RWPE1 (cell line): ENCODE data around the gene RETNLB.

Experiments
- CTCF ChIA-PET: fragments of 350-600 bp; sonication (Branson Sonifier 250); formaldehyde crosslinking; extraction: SDS; loops from one replicate; lab custom pipeline; 2021; lab: Yijun Ruan, JAX
- POLR2A ChIA-PET: fragments of 400-600 bp; formaldehyde crosslinking; extraction: SDS; loops from one replicate; lab custom pipeline; 2020; ENCODE audit warnings: antibody characterized with exemption; ENCODE audit not compliant: low non-redundant PET; lab: Yijun Ruan, JAX
- DNase-seq: peaks from one replicate; pipeline ENCODE4 v3.0.0; 2012; ENCODE audit warnings: low spot score
- H3K27ac ChIP-seq: fragments of 450-650 bp; 2 replicates; pipeline ENCODE4 v1.5.1; 2017
- TF ChIP-seq, protein P1 (sequence below): fragments of 450-650 bp; conservative IDR thresholded peaks from 2 replicates; pipeline ENCODE4 v1.5.1; 2017; ENCODE audit warnings: low read depth, mild to moderate bottlenecking

The RETNLB gene

DNA sequence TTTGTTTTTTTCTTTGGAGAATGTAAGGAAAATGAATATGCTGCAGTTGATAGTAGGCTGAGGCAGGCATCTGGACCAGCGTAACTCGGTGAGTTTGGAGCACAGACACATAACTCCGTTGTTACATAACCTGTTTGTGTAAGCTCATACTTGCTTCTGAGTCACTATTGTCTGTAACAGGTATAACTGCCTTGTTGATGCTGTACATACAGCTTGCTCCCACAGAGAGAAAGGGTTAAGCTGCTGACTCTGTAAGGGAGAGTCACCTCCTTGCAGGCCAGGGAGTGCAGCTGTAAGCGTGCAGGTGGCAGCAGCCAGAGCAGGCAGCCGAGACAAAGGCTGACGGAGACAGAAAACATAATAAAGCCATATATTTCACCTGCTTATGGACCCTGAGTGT, 20.4 kb downstream of the RETNLB start:
- POLR2A ChIA-PET = no interaction called here
- TF ChIP-seq, protein P1, sequence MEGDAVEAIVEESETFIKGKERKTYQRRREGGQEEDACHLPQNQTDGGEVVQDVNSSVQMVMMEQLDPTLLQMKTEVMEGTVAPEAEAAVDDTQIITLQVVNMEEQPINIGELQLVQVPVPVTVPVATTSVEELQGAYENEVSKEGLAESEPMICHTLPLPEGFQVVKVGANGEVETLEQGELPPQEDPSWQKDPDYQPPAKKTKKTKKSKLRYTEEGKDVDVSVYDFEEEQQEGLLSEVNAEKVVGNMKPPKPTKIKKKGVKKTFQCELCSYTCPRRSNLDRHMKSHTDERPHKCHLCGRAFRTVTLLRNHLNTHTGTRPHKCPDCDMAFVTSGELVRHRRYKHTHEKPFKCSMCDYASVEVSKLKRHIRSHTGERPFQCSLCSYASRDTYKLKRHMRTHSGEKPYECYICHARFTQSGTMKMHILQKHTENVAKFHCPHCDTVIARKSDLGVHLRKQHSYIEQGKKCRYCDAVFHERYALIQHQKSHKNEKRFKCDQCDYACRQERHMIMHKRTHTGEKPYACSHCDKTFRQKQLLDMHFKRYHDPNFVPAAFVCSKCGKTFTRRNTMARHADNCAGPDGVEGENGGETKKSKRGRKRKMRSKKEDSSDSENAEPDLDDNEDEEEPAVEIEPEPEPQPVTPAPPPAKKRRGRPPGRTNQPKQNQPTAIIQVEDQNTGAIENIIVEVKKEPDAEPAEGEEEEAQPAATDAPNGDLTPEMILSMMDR = no peak

DNA sequence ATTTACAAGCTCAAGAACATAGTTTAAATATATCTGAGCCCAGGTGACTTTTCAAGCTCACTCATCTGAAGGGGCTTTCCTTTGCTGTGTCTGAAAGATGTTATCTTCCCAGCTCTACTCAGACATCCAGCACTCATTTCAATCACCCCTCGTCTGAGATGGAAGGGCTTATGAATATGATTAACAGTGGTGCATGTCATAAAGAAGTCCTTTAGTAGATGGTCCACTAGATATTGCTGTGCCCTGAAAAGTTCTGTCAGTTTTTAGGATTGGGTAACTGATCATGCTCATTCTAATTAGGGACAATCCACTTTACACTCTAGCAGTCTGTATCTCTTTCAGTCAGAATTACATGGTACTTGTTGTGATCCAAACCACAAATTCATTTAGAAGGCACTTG, 28.3 kb downstream of the RETNLB start:
- ChIA-PET POLR2A (no interaction called here), CTCF (no interaction called here)

More for the DNA sequence above, 20.4 kb downstream of the RETNLB start:
- peak; percentile 7 for DNase-seq
- CTCF ChIA-PET = no interaction called here
- no peak overlapping the region for H3K27ac ChIP-seq

DNA sequence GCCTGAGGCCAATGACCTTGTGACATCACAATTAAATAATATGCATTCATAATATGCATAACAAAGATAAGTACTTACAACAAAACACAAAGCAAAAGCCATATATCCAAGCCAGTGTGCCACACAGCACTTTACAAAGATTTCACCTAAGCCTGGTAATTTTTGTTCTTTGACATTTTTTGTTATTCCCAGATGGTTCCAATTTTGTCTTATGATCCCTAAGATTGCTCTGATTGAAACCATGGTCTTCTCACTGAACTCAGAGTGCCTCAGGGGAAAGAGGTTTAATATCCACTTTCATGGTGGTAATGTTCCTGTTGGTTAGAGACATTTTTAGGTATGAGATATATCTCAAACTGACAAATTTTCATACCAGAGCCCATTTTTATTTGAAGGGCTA, 29.1 kb downstream of the RETNLB start:
- TF ChIP-seq, protein P1 = no peak
- CTCF ChIA-PET = interaction anchor here (0.6 kb wide), 1 partner anchor 818 kb away, joined by 4 read pairs; no protein-coding TSS in a partner anchor
- H3K27ac ChIP-seq = no peak overlapping the region
- no peak for DNase-seq
- POLR2A ChIA-PET = no interaction called here

More for the DNA sequence above, 28.3 kb downstream of the RETNLB start:
- H3K27ac ChIP-seq = no peak overlapping the region
- TF ChIP-seq, protein P1 = no peak
- no peak for DNase-seq

DNA sequence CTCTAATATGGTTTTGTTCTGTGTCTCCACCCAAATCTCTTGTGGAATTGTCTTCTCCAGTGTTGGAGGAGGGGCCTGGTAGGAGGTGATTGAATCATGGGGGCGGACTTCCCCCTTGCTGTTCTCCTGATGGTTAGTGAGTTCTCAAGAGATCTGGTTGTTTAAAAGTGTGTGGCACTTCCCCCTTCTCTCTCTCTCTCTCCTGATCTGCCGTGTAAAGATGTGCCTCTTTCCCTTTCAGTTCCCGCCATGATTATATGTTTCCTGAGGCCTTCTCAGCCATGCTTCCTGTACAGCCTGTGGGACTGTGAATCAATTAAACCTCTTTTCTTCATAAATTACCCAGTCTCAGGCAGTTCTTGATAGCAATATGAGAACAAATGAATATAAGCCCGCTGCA, 33.1 kb downstream of the RETNLB start:
- TF ChIP-seq, protein P1 = no peak
- CTCF ChIA-PET = no interaction called here
- no peak for DNase-seq
- no peak overlapping the region for H3K27ac ChIP-seq
- POLR2A ChIA-PET = no interaction called here

DNA sequence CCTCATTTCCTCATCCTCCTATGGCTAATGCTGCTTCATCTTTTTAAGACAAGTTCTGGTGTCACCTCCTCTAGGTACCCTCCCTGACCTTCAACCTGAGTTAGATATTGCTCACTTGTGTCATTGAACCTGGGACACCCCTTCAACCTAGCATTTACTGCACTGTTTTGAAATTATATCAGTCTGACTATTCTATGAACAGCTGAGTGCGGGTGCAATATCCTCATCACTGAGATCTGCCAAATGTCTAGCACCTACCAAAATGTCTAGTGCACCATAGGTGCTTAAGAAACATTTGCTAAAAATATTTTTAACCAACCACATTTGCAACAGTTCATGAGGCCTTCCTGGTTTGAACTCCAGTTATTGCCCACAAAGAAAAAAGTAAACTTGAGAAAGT, 34.5 kb downstream of the RETNLB start:
- CTCF ChIA-PET = interaction anchor here (0.6 kb wide), 1 partner anchor 413 kb away, joined by 3 read pairs; no protein-coding TSS in a partner anchor
- POLR2A ChIA-PET = no interaction called here
- no peak overlapping the region for H3K27ac ChIP-seq
- DNase-seq = no peak
- TF ChIP-seq, protein P1 = no peak

DNA sequence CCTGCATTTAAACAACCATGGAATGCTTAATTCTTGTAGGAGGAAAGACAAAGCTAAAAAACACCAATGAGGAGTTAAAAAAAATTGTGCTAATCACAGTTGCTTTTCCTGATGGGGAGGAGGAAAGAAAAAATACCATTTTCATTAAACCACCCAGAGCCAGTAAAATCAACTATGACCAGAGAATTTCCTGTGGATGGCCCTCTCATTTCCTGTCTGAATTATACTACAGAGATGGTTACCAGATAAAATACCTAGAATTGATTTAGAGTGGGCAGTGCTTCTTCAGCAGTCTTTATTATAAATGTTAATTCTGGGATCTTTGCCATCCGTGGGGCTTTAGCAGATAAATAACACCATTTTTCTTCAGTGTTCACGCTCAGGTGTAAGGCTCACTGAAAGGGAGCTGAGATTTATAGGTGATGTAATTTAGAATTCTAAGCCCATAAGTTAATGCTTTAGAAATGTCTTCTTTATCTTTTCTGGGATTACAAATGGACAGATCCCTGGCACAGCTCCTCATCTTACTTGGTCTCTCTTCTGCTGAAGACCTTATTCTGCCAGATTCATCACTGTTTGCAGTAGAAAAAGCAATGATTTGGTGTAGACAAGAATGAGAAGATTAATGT, 37.9 kb downstream of the RETNLB start:
- TF ChIP-seq, protein P1 = no peak
- H3K27ac ChIP-seq = no peak overlapping the region
- ChIA-PET POLR2A (no interaction called here), CTCF (no interaction called here)
- no peak for DNase-seq
